ENCODE results near the gene WSB1. TPM values are rescaled to one million over a fixed set of nuclear protein-coding genes. Genes with fewer than 3 reads are reported as not detected.

Gene WSB1
- polyA plus RNA-seq, 1 of the 3 experiments (the other 2 are of a cell fraction) = 261 TPM

DNA sequence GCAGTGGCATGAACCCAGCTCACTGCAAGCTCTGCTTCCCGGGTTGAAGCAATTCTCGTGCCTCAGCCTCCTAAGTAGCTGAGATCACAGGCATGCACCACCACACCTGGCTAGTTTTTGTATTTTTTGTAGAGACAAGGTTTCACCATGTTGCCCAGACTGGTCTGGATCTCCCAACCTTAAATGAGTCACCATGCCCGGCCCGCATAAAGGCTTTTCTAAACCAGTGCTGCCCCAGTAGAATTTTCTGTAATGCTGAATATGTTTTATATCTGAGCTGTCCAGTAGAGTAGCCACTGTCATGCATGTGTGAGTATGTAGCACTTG lies 36.9 kb upstream of the WSB1 start:
- ChIA-PET CTCF (interaction anchor here (0.7 kb wide), 1 partner anchor 13 kb away, joined by 4 read pairs; no protein-coding TSS in a partner anchor), POLR2A (no interaction called here)
- no peaks in the 10 kb centered on the region for H3K79me2 ChIP-seq (ENCODE audit: insufficient read depth)
- H3K36me3 ChIP-seq (replicated peaks in 1 of 2; ENCODE audit: control insufficient read depth in 1 of 2, insufficient read depth in 2 of 2, low read length in 1 of 2) = no peaks in the 10 kb centered on the region
- no peaks in the 10 kb centered on the region for H3K27me3 ChIP-seq (ENCODE audit: insufficient read depth)
- TF ChIP-seq NFIC (IDR thresholded peaks at IDR 0.05; ENCODE audit: borderline replicate concordance) = no peak
- no peak for TF ChIP-seq GABPA (IDR thresholded peaks at IDR 0.05; ENCODE audit: low read depth)
- no peak for TF ChIP-seq CHD2 (IDR thresholded peaks at IDR 0.05; ENCODE audit: low read length, partially characterized antibody)
- TF ChIP-seq TEAD4 (IDR thresholded peaks at IDR 0.05; ENCODE audit: borderline replicate concordance, insufficient read depth) = no peak
- TF ChIP-seq, protein P1, sequence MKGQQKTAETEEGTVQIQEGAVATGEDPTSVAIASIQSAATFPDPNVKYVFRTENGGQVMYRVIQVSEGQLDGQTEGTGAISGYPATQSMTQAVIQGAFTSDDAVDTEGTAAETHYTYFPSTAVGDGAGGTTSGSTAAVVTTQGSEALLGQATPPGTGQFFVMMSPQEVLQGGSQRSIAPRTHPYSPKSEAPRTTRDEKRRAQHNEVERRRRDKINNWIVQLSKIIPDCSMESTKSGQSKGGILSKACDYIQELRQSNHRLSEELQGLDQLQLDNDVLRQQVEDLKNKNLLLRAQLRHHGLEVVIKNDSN (IDR thresholded peaks at IDR 0.05; ENCODE audit: borderline replicate concordance, low read depth) = no peak
- no peak for TF ChIP-seq ZBTB33 (IDR thresholded peaks at IDR 0.05; ENCODE audit: borderline replicate concordance, low read depth)
- TF ChIP-seq FOSL2 (IDR thresholded peaks at IDR 0.05; ENCODE audit: borderline replicate concordance, low read depth) = no peak
- no peak for TF ChIP-seq RCOR1 (IDR thresholded peaks at IDR 0.05; ENCODE audit: low read length)
- TF ChIP-seq EZH2phosphoT487 (IDR thresholded peaks at IDR 0.05; ENCODE audit: borderline replicate concordance, low read depth) = no peak
- TF ChIP-seq RAD21 (IDR thresholded peaks at IDR 0.05; ENCODE audit: low read length) = no peak
- TF ChIP-seq, protein P2, sequence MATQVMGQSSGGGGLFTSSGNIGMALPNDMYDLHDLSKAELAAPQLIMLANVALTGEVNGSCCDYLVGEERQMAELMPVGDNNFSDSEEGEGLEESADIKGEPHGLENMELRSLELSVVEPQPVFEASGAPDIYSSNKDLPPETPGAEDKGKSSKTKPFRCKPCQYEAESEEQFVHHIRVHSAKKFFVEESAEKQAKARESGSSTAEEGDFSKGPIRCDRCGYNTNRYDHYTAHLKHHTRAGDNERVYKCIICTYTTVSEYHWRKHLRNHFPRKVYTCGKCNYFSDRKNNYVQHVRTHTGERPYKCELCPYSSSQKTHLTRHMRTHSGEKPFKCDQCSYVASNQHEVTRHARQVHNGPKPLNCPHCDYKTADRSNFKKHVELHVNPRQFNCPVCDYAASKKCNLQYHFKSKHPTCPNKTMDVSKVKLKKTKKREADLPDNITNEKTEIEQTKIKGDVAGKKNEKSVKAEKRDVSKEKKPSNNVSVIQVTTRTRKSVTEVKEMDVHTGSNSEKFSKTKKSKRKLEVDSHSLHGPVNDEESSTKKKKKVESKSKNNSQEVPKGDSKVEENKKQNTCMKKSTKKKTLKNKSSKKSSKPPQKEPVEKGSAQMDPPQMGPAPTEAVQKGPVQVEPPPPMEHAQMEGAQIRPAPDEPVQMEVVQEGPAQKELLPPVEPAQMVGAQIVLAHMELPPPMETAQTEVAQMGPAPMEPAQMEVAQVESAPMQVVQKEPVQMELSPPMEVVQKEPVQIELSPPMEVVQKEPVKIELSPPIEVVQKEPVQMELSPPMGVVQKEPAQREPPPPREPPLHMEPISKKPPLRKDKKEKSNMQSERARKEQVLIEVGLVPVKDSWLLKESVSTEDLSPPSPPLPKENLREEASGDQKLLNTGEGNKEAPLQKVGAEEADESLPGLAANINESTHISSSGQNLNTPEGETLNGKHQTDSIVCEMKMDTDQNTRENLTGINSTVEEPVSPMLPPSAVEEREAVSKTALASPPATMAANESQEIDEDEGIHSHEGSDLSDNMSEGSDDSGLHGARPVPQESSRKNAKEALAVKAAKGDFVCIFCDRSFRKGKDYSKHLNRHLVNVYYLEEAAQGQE (IDR thresholded peaks at IDR 0.05; ENCODE audit: low read depth, low read length) = no peak
- no peak for TF ChIP-seq IRF3 (IDR thresholded peaks at IDR 0.05; ENCODE audit: low read depth, low read length)
- no peak for TF ChIP-seq YY1 (IDR thresholded peaks at IDR 0.05; ENCODE audit: low read depth)
- TF ChIP-seq GATA2 (CRISPR knock-in tag; IDR thresholded peaks at IDR 0.05) = no peak
- no peak for TF ChIP-seq SIN3A (IDR thresholded peaks at IDR 0.05; ENCODE audit: borderline replicate concordance, low read depth, low read length)
- TF ChIP-seq ELF1 (IDR thresholded peaks at IDR 0.05) = no peak
- TF ChIP-seq RXRA (IDR thresholded peaks at IDR 0.05; ENCODE audit: borderline replicate concordance, low read depth) = no peak
- no peak for TF ChIP-seq CTCF (IDR thresholded peaks at IDR 0.05)
- TF ChIP-seq, protein P3, sequence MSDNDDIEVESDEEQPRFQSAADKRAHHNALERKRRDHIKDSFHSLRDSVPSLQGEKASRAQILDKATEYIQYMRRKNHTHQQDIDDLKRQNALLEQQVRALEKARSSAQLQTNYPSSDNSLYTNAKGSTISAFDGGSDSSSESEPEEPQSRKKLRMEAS (IDR thresholded peaks at IDR 0.05; ENCODE audit: low read depth) = no peak
- TF ChIP-seq EP300 (IDR thresholded peaks at IDR 0.05; ENCODE audit: borderline replicate concordance in 1 of 2, low read depth in 1 of 2, low read length in 1 of 2) = no peak
- H3K4me2 ChIP-seq = no peak overlapping the region
- H3K4me3 ChIP-seq (ENCODE audit: low read depth in 2 of 2, low read length in 1 of 2) = no peak overlapping the region
- WGBS (ENCODE audit: low lambda C conversion rate) = 84% methylated on average over 4 of the region's 4 CpGs
- no peak overlapping the region for H3K27ac ChIP-seq (ENCODE audit: low read depth in 2 of 2, low read length in 1 of 2)
- H3F3A ChIP-seq (replicated peaks; ENCODE audit: insufficient read depth) = peaks cover 4% of the 10 kb centered on the region
- DNase-seq = no peak
- H3K9me3 ChIP-seq = no peaks in the 10 kb centered on the region
- no peaks in the 10 kb centered on the region; a peak in 1 of 4 replicates for H3K4me1 ChIP-seq (ENCODE audit: control insufficient read depth in 1 of 2, insufficient read depth in 2 of 2, low read depth in 1 of 2, low read length in 1 of 2)
- no peak overlapping the region for H2AFZ ChIP-seq (ENCODE audit: low read depth)
- no peaks in the 10 kb centered on the region for H3K9me2 ChIP-seq
- no peaks in the 10 kb centered on the region for H4K20me1 ChIP-seq (ENCODE audit: insufficient read depth)
- H3K9ac ChIP-seq = no peak overlapping the region
